ENCODE data around the gene ECE2. TPM values are rescaled to one million over a fixed set of nuclear protein-coding genes. Genes with fewer than 3 reads are reported as not detected.

The ECE2 gene
- total RNA-seq, 1 experiment from 2014 or later: not detected

- H3K27ac ChIP-seq (ENCODE audit: low read length): no peak overlapping the region
- 0 out of 2 replicates have a peak, but pooled peaks cover 4% of the 10 kb centered on the region for H3K4me1 ChIP-seq (ENCODE audit: control insufficient read depth, insufficient read depth, low read length)
- H3K9me3 ChIP-seq (ENCODE audit: control insufficient read depth, insufficient read depth, low read depth, low read length): no peaks in the 10 kb centered on the region
- no peak for DNase-seq (ENCODE audit: low read depth, low spot score)
- no peaks in the 10 kb centered on the region for H3K36me3 ChIP-seq (ENCODE audit: control insufficient read depth, insufficient read depth, low read length)
- peak overlapping the region; percentile 47 to 54 for H3K4me3 ChIP-seq (ENCODE audit: low read depth in 2 of 2, low read length in 2 of 2)
- no peaks in the 10 kb centered on the region; the same call in 1 of the 2 replicates for H3K27me3 ChIP-seq (ENCODE audit: control insufficient read depth, insufficient read depth, low read length)
- peak; percentile 1; the same call in 1 of the 2 replicates for ATAC-seq
- ChIA-PET CTCF (interaction anchor here (0.6 to 1.8 kb wide), 2 partner anchors 11 to 403 kb away, joined by 4 to 5 read pairs; partner anchors contain the start of gene EEF1AKMT4), POLR2A (interaction anchor here (0.6 kb wide), 1 partner anchor 112 kb away, joined by 6 read pairs; no protein-coding TSS in a partner anchor)
- no TSS peak for BruUV-seq (replicated peaks)
- in situ Hi-C loops (cut with HindIII; ENCODE audit: low pct_unique_long_range_greater_than_20kb, low sequenced_read_pairs): no loop called here
- intact Hi-C loops (cut with micrococcal nuclease; ENCODE audit: unreplicated experiment): no loop called here
- TF ChIP-seq SIN3A (IDR thresholded peaks at IDR 0.05; ENCODE audit: borderline replicate concordance, insufficient read depth, low read depth, low read length) (no peak), REST (IDR thresholded peaks at IDR 0.05; ENCODE audit: insufficient read depth in 1 of 2, low read depth in 2 of 2, low read length in 1 of 2) (no peak; a peak in 1 of 4 replicates), CTCF (IDR thresholded peaks at IDR 0.05) (no peak), TCF7L2 (IDR thresholded peaks at IDR 0.05; ENCODE audit: low read depth, low read length) (no peak), POLR2AphosphoS5 (IDR thresholded peaks at IDR 0.05; ENCODE audit: low read depth, low read length) (no peak)
These were observed 15.0 kb upstream of the ECE2 start for GRCh38 chr3:184260724-184261269.

DNA sequence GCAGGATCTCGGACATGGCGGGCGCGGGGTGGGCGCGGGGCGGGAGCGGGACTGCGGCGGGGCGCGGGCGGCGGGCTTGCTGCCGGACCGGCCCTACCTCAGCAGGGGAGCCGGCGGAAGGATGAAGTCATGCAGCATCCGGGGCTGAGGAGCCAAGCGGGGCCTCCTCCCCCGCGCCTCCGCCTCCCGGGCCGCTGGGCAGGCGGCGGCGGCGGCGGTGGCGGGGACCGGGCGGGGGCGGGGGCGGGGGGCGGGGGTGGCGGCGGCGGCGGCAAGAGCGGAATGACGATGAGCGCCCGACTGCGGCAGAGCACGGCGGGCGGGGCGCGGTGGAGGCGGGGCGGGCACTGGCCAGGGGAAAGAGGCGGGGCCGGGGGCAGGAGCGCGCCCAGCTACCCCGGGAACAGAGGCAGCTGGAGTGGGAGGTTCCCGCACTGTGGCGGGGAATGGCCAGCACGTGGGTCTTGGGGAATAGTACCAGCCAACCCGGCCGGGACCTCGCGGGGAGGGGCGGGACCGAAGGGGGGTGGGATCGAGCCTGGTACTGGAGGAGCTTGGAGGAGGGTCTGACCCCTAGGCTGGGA lies 14.5 kb upstream of the ECE2 start, which contains the start of gene CAMK2N2:
TSS of gene CAMK2N2 (minus strand) at position 284 of the 584 bp plus-strand sequence. CDS start at position 16, 268 bp downstream.
- no peak for TF ChIP-seq SIN3A (IDR thresholded peaks at IDR 0.05; ENCODE audit: borderline replicate concordance, insufficient read depth, low read depth, low read length)
- H3K27me3 ChIP-seq (ENCODE audit: control insufficient read depth, insufficient read depth, low read length): no peaks in the 10 kb centered on the region; the same call in 1 of the 2 replicates
- BruUV-seq (replicated peaks): no TSS peak
- H3K36me3 ChIP-seq (ENCODE audit: control insufficient read depth, insufficient read depth, low read length): no peaks in the 10 kb centered on the region
- no peaks in the 10 kb centered on the region for H3K9me3 ChIP-seq (ENCODE audit: control insufficient read depth, insufficient read depth, low read depth, low read length)
- DNase-seq (ENCODE audit: low read depth, low spot score): no peak
- ATAC-seq: peak; percentile 89
- H3K27ac ChIP-seq (ENCODE audit: low read length): no peak within 1 kb of the TSS; the same call in 1 of the 2 replicates
- H3K4me3 ChIP-seq (ENCODE audit: low read depth in 2 of 2, low read length in 2 of 2): peak within 1 kb of the TSS; percentile 47 to 54
- in situ Hi-C loops (cut with HindIII; ENCODE audit: low pct_unique_long_range_greater_than_20kb, low sequenced_read_pairs): no loop called here
- intact Hi-C loops (cut with micrococcal nuclease; ENCODE audit: unreplicated experiment): no loop called here
- POLR2A ChIA-PET: interaction anchor here (0.6 kb wide), 1 partner anchor 113 kb away, joined by 6 read pairs; no protein-coding TSS in a partner anchor
- CTCF ChIA-PET: interaction anchor here (0.6 to 1.8 kb wide), 2 partner anchors 11 to 403 kb away, joined by 4 to 5 read pairs; partner anchors contain the start of gene EEF1AKMT4
- H3K4me1 ChIP-seq (ENCODE audit: control insufficient read depth, insufficient read depth, low read length): 0 out of 2 replicates have a peak, but pooled peaks cover 4% of the 10 kb centered on the region
